AG04449 (cell line): ENCODE data around the gene AEN.

ENCODE experiments used
- CTCF ChIA-PET: fragments of 350-600 bp; formaldehyde crosslinking; extraction: SDS; loops from one replicate; lab custom pipeline; 2021; ENCODE audit warnings: antibody characterized with exemption; lab: Yijun Ruan, JAX
- POLR2A ChIA-PET: fragments of 400-600, 350-600 bp; formaldehyde crosslinking; extraction: SDS; loops from one replicate; lab custom pipeline; 2020; ENCODE audit warnings: antibody characterized with exemption, inconsistent platforms; lab: Yijun Ruan, JAX
- DNase-seq: peaks from one replicate; pipeline ENCODE4 v3.0.0-alpha.2; 2010; ENCODE audit warnings: low read depth, low spot score
- H3K4me3 ChIP-seq: 2 replicates; pipeline ENCODE4 v1.5.1; 2011; ENCODE audit warnings: low read depth, mild to moderate bottlenecking, control low read depth, low read length
- TF ChIP-seq, protein P1 (sequence below): IDR thresholded peaks from one replicate; pipeline ENCODE4 v1.5.1; 2011; ENCODE audit warnings: mild to moderate bottlenecking, moderate library complexity, low read length, control low read depth, inconsistent platforms; ENCODE audit not compliant: insufficient read depth; ENCODE audit errors: missing control alignments

AEN gene

GRCh38 chr15:88623061-88623460, 1.9 kb downstream of the AEN start:
- peak overlapping the region; percentile 84 for H3K4me3 ChIP-seq
- POLR2A ChIA-PET, result no interaction called here
- TF ChIP-seq, protein P1, sequence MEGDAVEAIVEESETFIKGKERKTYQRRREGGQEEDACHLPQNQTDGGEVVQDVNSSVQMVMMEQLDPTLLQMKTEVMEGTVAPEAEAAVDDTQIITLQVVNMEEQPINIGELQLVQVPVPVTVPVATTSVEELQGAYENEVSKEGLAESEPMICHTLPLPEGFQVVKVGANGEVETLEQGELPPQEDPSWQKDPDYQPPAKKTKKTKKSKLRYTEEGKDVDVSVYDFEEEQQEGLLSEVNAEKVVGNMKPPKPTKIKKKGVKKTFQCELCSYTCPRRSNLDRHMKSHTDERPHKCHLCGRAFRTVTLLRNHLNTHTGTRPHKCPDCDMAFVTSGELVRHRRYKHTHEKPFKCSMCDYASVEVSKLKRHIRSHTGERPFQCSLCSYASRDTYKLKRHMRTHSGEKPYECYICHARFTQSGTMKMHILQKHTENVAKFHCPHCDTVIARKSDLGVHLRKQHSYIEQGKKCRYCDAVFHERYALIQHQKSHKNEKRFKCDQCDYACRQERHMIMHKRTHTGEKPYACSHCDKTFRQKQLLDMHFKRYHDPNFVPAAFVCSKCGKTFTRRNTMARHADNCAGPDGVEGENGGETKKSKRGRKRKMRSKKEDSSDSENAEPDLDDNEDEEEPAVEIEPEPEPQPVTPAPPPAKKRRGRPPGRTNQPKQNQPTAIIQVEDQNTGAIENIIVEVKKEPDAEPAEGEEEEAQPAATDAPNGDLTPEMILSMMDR, result no peak
- CTCF ChIA-PET, result interaction anchor here (0.7 to 2.8 kb wide), 2 partner anchors 11 to 15 kb away, joined by 4 to 27 read pairs; partner anchors contain the start of gene ISG20
- DNase-seq, result no peak

DNA sequence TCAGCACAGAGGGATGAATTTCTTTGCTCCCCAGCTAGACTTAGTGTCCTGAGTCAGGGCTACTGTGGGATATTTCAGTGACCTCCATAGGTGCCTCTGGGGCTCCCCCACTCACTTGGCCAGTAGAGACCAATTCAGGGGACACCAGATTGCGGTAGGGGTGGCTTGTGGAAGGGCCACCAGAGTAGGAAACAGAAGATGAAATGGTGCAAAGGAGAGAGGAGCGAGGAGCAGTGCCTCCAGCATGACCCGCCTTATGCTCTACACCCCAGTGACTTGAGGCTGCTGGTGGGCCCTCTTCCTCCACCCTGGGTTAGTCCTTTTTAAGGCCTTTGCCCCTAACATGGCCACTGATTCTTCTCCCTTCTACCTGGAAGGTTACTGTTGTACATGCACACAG, 2.5 kb downstream of the AEN start:
- TF ChIP-seq, protein P1, result no peak
- DNase-seq, result no peak
- H3K4me3 ChIP-seq, result peak overlapping the region; percentile 84
- ChIA-PET POLR2A (no interaction called here), CTCF (interaction anchor here (0.7 to 2.8 kb wide), 5 partner anchors 11 to 255 kb away, joined by 4 to 27 read pairs (median 9); partner anchors contain the start of gene ISG20)

DNA sequence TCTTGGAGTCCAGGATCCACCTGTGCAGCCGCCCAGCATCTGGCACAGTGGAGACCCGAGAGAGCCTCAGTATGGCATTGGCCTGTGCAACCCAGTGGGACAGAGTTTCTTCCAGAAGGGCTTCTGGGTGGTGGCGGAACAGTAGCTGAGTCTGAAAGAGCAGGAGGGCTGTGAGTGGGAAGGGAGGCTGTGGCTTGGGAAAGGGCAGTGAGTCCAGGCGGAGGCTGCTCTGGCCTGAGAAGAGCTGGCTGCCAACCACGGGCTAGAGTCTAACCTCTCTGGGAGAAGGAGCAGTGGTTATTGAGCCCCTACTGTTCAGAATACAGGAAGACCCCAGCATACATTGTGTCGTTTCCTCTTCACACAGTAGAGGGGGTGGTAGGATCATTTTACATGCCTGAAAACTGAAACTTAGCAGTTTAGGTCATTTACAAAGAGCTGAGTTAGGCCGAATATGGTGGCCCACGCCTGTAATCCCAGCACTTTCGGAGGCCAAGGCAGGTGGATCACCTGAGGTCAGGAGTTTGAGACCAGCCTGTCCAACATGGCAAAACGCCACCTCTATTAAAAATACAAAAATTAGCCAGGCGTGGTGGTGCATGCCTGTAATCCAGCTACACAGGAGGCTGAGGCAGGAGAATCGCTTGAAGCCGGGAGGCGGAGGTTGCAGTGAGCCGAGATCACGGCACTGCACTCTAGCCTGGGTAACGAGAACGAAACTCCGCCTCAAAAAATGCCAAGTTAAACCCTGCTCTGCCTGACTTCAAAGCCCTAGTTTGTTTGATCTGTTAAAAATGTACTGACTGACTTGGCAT, 3.2 kb downstream of the AEN start:
- TF ChIP-seq, protein P1, result peak; percentile 43
- ChIA-PET POLR2A (interaction anchor here (0.6 to 1.0 kb wide), 3 partner anchors 12 to 378 kb away, joined by 3 read pairs; no protein-coding TSS in a partner anchor), CTCF (interaction anchor here (0.6 to 2.8 kb wide), 10 partner anchors 10 to 267 kb away, joined by 3 to 27 read pairs (median 5); partner anchors contain the start of gene ISG20)
- H3K4me3 ChIP-seq, result peak overlapping the region; percentile 31
- no peak for DNase-seq

DNA sequence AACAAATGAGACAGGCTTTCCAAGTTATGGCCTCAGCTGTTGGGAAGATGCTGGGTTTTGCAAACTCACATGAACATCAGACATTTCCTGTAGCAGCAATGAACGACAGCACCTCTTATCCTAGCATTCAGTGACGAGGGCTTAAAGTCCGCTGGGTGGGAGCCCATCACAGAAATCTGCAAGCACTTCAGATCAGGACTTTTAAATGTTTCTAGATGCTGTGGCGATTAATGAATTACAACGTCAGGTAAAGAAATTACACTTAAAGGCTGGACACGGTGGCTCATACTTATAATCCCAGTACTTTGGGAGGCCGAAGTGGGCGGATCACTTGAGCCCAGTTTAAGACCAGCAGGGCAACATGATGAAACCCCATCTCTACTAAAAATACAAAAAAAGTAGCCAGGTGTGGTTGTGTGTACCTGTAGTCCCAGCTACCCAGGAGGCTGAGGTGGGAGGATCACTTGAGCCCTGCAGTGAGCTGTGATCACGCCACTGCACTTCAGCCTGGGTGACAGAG, 3.9 kb downstream of the AEN start:
- POLR2A ChIA-PET, result interaction anchor here (0.6 to 1.0 kb wide), 3 partner anchors 11 to 377 kb away, joined by 3 read pairs; no protein-coding TSS in a partner anchor
- CTCF ChIA-PET, result interaction anchor here (0.6 to 2.8 kb wide), 10 partner anchors 9 to 266 kb away, joined by 3 to 27 read pairs (median 5); partner anchors contain the start of gene ISG20

GRCh38 chr15:88625943-88626741, 5.0 kb downstream of the AEN start:
- H3K4me3 ChIP-seq, result no peak overlapping the region
- DNase-seq, result no peak
- TF ChIP-seq, protein P1, result no peak
- CTCF ChIA-PET, result interaction anchor here (1.4 to 2.6 kb wide), 2 partner anchors 10 to 208 kb away, joined by 3 to 22 read pairs; no protein-coding TSS in a partner anchor
- POLR2A ChIA-PET, result interaction anchor here (0.6 kb wide), 1 partner anchor 142 kb away, joined by 4 read pairs; no protein-coding TSS in a partner anchor

More for the DNA sequence above, 3.9 kb downstream of the AEN start:
- TF ChIP-seq, protein P1, result no peak
- no peak for DNase-seq
- H3K4me3 ChIP-seq, result peak overlapping the region; percentile 31
